GM21528 (cell line): ENCODE measurements around the gene RNF141.

Experiments
- ATAC-seq: cut with Tn5 transposase; IDR thresholded peaks from one replicate; pipeline ENCODE4 v1.9.1; 2021; ENCODE audit warnings: mild to moderate bottlenecking, moderate library complexity; ENCODE audit not compliant: unreplicated experiment, low FRiP score

Gene RNF141

DNA sequence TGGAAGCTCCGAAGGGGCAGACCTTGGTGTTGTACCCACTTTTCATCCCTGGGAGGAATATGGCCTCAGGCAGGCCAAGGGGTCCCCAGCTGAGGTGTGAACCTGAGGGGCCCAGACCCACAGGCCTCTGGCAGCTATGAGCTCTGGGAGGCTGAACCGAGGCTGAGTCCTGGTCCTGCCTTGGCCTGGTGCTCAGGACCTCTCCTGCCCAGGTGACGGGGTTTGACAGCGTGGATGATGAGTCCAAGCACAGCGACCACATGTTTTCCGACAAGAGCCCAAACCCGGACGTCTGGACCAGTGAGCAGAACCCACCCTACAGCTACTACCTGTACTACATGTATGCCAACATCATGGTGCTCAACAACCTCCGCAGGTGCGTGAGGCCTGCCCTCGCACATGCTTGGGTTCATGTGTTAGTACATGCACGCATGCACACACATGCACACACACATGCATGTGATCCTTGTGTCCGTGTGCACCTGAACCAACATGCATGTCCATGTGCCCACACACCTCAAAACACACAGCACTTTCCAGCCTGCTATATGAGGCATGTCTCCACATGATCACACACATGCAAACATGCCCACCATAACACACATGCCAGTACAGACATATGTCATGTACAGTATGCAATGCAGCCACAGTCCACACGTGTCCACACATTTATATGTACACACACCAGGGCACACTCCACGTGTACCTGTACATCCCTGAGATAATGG lies 40.9 kb downstream of the RNF141 start:
- ATAC-seq = no peak

DNA sequence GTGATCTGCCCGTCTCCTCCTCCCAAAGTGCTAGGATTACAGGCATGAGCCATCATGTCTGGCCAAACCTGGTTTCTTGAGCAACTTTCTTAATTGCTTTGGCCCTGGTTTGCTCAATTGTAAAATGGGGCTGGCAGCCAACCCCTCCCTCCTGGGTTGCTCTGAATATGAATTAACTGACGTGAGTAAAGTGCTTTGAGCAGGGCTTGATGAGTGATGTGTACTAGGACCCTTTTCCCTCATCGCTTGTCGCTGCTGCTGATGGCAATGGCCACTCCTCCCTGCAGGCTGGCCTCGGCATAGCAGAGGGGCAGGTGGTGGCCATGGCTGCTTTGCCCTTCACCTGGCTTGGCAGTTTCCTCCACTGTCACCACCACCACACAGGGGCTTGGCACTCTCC lies 41.5 kb downstream of the RNF141 start:
- no peak for ATAC-seq

DNA sequence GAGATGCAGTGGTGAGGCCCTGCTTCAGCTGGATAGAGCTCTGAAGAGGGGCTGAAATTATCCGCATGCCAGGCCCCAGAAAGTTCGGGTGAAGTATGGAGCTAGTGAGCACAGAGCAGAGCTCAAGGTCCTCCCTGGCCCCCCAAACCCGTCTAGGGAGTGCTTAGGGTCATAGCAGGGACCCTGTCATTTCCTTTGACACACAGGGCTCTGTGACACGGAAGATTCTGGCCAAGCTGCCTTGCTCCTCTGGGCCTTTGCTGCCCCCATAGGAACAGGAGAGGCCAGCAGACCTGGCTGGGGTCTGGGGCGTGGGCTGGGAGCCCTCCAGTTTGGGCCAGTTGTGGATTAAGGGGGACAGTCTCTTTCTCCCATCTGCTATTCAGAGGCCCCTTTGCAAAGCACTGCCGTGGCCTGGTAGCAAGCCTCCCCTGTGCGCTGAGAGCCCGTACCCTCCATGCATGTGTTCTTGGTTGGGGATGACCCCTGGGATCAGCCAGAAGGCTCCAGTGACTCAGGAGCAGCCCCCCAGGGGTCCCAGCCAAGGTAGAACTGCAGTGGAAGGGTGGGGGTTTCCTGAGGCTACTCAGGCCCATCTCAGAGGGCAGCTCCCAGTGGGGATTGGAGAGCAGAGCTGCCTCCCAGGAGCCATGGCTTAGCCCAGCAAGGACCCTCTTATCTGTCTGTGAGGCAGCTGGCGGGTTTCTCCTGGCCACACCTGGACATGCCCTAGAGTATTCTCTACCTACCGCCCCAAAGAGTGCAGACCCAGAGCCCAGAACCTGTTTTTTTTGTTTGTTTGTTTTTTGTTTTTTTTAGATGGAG lies 42.3 kb downstream of the RNF141 start:
- no peak for ATAC-seq

DNA sequence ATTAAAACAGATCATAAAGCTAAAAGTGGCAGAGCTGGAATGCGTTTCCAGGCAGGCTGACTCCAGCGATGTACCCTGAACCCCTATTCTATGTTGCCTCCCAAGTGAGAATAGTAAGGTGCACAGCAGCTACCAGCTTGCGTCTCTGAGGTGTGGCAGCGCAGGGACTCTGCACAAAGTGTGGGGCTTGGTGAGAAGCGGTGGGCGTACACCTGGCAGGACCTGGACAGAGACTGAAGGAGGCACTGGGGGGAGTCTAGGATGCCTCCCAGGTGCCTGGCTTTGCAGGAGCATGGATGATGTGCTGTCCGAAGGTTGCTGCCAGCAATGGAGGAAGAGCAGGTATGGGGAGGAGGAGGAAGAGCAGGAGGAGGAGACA lies 43.0 kb downstream of the RNF141 start:
- no peak for ATAC-seq

DNA sequence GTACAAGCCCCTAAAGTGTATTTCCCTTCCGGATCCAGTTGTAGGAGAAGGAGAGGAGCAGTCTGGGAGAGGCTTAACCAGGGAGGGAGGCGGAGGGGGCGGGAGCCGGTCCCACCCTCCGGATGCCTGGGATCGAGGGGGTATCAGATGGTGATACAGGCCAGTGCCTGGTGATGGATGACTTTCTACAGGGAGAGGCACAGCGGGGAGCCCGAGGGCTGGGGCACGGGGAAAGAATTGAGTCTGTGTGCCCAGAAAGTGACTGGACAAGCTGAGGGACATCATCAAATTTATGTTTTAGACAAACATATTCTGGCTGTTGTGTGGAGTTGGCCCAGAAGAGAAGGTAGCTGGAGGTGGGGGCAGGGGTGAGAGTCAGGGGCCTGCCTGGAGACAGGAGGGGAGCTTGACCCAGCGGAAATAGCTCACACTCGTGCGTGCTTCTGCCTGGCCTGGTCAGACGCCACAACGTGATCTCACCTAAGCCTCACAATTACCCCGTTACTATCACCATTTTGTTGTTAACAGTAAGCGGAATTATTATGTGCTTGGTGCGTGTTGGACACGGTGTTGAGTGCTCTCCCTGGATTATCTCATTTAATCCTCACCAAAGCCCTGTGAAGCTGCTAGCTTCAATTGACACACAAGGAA lies 43.5 kb downstream of the RNF141 start:
- ATAC-seq = no peak

DNA sequence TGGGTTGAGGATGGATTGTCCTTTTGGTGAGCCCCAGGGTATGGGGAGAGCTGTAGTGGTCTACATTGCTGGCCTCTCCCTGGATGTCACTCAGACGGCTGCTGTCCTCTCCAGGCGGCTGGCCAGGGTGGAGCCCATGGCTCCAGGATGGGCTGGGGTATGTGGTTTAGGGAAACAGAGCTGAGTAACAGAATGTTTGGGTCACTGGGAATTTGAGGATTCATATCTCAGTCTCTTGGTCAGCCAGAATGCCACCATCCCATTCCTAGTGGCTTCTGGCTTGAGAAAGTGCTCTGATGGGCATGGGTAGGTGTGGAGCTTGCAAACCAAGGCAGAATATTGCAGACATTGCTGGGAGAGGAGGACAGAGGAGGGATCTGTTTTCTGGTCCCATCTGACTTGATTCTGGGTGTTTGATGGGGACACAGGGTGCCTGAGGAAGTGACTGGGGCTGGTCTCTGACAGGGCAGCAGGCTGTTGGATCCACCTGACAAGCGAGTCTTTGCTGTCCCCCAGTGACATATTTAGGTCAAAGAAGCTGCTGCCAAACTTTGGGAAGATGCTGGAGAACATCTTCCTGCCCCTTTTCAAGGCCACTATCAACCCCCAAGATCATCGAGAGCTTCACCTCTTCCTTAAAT lies 44.6 kb downstream of the RNF141 start:
- no peak for ATAC-seq

DNA sequence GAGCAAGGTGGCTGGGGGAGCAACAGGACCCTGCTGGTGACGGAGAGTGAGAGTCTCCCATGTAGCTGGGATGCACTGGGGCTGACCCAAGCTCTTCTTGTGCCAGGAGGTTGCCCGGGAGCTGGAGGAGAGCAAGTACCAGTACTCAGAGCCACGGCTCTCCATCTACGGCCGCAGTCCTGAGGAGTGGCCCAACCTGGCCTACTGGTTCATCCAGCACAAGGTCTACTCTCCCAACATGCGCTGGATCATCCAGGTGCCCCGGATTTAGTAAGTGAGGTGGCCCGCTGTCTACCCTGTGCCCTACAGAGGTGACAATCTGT lies 45.6 kb downstream of the RNF141 start:
- ATAC-seq = no peak

DNA sequence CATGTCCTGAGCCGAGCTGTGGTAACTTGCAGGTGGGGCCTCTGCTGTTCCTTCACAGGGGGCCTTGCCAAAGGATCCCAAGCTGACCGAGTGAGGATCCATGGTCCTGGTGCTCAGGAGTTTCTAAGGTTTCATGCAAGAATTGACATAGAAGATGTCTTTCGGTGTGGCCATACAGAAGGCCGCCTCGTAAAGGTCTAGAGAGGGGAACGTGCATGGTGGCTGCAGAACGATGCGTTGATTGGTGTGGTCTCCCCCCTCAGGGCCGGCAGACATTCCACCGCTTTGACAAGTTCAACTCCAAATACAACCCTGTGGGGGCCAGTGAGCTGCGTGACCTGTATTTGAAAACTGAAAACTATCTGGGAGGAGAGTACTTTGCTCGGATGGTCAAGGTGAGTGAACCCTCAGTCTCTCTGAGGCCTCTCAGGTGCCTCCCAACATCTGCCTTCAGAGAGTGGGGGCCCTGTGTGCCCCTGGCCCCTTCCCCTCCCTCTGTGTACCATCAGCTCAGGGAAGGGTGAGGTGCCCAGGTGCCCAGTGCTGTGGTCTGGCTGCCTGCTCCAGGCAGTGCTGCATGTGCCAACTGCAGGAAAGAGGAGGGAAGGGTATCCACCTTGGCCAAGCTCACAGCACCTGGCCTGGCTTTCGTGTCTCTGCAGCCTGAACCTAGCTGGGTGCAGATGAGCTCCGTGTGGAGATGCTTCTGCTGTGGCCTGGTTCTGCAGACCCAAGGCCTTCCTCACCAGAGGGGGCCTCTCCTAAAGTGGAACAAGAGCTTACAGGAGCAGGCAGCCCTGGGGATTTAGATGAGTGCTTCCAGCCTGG lies 46.1 kb downstream of the RNF141 start:
- ATAC-seq = no peak

DNA sequence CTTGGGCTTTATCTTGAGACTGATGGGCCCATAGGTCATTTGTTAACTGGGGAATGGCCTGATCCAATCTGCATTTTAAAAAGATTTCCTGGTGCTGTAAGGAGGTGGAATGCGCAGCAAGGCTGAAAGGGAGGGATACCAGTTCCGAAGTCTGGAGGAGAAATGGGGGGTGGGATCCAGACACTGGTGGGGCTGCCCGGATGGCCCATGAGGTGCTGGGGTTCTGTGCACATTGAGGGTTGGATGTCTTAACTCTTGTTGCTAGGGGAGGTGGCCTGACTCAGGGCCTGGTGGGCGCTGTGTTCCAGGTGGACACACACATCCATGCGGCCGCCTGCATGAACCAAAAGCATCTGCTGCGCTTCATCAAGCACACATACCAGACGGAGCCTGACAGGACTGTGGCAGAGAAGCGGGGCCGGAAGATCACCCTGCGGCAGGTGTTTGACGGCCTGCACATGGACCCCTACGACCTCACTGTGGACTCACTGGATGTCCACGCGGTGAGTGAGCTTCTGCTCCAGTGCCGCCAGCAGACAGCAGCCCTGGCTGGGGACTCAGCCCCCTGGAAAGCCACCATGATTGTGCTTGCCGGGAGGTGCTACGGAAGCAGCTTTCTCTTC lies 47.8 kb downstream of the RNF141 start:
- no peak for ATAC-seq

DNA sequence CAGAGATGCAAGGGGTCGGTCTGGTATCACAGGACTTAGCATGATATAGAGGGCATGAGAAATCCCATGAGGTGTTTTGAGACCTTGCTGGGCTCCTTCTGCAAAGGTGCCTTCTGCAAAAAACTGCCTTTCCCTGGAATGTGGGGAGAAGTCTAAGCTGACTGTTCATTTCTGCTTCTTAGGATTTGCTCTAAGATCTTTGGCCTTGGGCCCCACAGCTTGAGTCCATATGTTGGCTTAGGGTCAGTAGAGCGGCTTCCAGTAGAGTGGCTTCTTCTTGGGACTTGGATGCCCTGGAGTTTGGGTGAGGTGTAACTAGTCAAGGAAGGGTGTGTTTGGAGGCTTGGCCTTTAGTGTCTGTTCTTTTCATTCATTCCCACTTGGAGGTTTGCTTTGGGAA lies 48.9 kb downstream of the RNF141 start:
- no peak for ATAC-seq

DNA sequence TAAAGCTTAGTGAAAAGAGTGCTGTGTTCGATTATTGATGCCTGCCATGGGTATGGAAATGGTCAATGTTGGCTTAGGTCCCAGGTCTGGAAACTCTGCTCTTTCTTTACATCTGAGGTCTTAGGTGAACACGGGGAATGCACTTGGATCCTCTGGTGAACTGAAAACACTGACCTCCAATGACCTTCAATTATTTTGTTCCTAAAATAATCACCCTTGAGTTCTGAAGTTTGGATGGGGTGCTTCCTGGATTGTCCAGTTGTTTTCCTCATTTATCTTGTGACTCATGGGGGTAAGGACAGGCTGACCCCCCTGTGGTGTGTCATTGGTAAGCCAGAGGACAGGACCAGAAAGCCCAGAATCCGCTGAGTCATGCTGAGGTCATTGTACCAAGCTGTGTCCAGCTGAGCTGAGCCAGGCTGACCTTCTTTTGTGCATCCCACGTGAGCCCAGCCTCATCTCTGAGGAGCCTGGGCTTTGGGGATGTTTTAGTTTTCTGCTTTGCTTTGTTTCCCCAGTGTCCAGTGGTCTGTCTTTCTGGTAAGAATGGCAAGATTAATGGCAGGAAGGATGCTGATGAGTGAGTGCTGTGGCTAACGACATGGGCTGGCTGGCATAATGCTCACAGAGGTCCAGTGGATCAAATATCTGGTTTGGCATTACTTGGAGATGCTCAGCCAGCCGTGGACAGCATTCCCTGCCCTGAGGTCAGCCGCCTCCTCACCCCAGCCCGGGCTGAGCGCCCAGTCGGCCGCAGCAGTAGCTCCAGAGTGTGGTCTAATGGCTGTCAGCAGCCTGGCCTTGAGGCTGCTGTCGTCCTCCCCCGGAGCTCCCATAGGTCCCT lies 50.4 kb downstream of the RNF141 start:
- no peak for ATAC-seq

DNA sequence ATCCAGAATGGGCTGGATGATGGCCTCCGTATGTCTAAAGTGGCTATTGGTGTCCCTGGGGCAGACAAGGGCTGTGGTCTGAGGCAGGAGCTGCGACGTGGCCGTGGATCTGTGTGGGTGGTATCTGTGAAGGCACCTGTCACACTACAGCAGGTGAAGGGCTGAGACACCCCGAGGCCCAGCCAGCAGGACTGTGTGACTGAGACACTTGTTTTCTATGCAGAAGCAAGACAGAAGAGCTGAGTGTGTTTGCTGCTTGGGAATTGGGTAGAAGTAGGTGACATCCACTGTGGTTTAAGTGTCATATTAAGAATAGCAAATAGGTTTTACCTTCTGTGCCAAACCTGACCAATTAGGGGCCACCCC lies 51.0 kb downstream of the RNF141 start:
- ATAC-seq = no peak

DNA sequence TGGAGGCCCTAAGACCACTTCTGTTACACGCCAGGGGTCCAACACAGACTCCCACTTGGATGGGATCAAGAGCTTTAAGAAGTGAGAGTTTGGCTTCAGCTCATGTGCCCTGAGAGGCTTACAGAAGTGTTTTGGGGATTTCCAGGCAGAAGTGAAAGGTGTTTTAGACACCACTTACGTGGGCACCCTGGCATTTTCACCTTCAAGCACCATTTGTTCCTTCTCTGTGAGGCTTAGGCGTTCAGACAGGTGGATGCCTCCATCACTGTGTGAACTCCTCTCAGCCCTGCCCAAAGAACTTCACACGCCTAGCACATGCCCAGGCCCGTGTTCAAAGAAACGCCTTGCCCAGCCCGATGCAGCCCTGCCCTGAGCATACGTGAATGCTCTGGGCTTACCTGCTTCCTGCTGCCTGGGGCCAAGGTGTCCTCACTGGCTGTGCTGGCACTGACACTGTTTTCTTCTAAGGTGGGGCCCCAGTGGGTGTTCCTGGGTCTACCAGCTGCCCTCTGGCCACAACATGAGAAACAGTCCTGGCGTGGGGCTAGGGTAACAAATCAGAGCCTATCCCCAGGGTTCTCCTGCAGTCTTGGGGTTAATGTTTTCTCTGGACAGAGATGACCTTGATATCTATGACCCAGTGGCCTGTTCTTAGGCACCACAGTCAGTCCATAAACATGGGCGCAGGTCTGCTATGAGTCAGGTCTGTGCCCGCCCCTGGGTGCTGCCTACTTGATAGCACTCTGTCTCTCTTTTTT lies 51.9 kb downstream of the RNF141 start:
- no peak for ATAC-seq

DNA sequence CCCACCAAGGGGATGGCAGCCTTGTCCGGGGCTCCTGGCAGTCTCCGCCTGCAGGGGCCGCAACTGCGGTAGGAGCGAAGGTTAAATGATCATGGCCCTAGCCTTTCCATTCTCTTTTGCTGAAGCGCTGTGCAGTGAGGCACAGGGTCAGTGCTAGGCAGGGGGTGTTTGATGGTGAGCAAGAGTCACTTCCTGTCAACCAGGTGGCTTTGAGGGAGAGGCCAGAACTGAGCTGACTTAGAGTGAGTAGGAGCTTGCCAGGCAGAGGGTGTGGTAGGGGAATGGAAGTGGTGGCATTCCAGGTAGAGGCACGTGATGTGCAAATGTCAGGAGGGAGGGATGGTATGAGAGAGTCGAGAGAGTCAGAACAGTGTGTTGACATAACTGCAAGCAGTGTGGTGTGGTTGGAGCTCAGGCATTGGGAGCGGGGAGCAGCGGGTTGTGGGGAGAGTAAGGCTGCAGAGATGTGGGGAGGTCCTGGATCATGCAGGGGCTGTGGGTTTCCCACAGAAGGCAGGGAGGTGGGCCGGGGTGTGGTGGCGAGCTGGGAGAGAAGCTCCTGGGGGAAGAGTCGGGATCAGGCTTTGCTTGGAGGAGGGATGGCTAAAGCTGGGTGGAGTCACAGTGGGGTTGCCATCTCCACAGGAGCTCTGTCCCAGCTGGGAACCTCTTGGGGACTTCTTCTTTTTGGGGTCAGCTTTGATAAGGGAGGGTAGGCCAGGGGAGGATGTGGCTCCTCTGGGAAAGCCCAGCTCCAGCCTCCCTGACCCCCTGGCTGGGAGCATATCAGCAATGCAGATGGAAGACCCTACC lies 52.7 kb downstream of the RNF141 start:
- no peak for ATAC-seq

DNA sequence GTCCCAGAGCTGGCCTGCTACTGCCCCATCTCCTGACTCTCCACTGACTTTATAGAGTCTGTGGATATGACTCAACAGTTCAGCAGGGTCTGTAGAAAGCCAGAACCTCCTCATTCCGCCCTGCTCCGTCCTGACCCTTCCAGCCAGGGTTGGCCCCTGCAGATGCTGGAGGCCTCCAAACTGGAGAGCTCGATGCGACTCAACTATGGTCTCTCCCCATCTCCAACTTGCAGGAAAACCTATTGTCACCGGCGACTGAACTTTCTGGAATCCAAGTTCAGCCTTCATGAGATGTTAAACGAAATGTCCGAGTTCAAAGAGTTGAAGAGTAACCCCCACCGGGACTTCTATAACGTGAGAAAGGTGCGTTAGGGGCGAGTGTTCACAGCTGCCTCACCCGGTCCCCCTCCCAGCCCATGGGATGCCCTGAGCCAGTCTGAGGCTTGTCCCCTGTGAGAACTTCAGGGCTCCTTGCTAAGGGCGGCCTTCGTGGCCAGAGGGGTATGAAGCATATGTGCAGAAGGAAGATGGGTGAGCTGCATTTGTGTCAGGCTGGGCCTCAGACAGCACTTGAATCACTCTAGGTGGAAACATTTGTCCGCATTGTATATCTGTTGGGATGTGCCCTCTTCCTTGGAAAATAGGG lies 53.9 kb downstream of the RNF141 start:
- ATAC-seq = no peak

DNA sequence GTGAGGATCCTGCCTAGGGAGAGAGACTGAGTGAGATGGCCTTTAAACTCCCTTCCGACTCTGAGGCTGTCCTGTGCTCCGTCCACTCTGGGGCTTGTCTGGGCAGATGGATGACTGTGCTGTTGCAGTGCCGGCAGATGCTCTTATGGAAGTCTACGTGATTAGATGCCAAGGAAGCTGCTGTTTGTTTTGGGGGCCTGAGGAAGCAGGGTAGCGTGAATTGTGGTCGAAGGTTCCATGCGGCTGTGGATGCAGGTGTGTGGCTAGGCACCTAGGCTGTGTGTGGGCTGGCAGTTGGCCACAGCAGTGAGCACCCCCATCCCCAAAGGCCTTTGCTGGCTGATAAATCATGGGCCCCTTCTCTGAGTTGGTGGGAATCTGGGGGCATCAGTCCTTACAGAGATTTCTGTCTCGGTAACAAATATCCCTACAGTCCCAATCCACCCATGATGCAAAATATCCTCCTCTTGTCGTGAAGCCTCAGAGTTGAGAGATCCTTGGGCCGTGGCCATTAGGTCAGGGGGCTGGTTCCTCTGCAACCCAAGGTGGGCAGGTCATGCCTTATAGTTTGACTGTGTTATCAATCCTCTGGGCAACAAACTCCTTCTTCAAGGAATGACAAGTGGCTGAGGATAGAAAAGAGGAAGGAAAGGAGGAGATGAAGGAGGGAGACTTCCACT lies 54.7 kb downstream of the RNF141 start:
- no peak for ATAC-seq

DNA sequence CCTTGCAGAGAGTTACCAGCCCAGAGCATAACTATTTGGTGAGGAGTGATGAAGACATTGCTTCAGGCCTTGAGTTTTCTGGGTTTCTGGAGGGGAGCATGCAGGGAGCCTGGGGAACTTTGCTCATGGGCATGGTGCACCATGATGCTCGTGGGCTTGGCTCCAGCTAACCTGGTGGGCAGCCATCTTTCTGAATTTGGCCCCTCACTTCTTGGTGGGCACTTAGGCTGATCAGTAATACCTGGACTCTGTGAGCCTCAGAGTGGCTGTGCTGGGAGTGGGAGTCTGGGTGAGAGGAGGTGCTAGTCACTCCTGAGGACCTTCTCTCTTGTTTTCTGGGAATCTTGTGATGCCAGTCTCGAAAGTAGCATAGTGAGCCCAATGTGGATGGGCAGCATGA lies 55.3 kb downstream of the RNF141 start:
- ATAC-seq = no peak
